K562 (cell line): Measurements from ENCODE around the gene IDUA. TPM values are rescaled to one million over a fixed set of nuclear protein-coding genes. Genes with fewer than 3 reads are reported as not detected.

Experiments
- ASH1L ChIP-seq: fragments of 450-650 bp; IDR thresholded peaks from 2 replicates; pipeline ENCODE4 v1.6.1; 2018; ENCODE audit warnings: borderline replicate concordance, mild to moderate bottlenecking, low read depth; ENCODE audit not compliant: partially characterized antibody
- ATF1 ChIP-seq, 2 experiments: fragments of 450-650 bp in 1 of 2; IDR thresholded peaks; 2 replicates each; pipeline ENCODE4 v1.6.1; 2016; ENCODE audit warnings: missing compliant biosample characterization in 1 of 2, missing genetic modification characterization in 1 of 2
- BCOR ChIP-seq: fragments of 450-650 bp; IDR thresholded peaks from 2 replicates; pipeline ENCODE4 v1.6.1; 2016
- CBX1 ChIP-seq: sonication (generic); IDR thresholded peaks from 2 replicates; pipeline ENCODE4 v1.6.1; 2016; ENCODE audit warnings: antibody characterized with exemption, low read depth, mild to moderate bottlenecking
- CREM ChIP-seq: IDR thresholded peaks from 2 replicates; pipeline ENCODE4 v1.6.1; 2014; ENCODE audit warnings: antibody characterized with exemption, low read depth
- ELF4 ChIP-seq: fragments of 450-650 bp; formaldehyde crosslinking; IDR thresholded peaks from 2 replicates; pipeline ENCODE4 v1.4.0; 2022; ENCODE audit warnings: missing genetic modification characterization
- FOXK1 ChIP-seq: sonication (generic); formaldehyde crosslinking; IDR thresholded peaks from 2 replicates; pipeline ENCODE4 v1.8.0; 2022; ENCODE audit warnings: missing genetic modification reagents, mild to moderate bottlenecking, borderline replicate concordance
- FOXP1 ChIP-seq: sonication (generic); formaldehyde crosslinking; IDR thresholded peaks from 2 replicates; pipeline ENCODE4 v1.8.0; 2022; ENCODE audit warnings: mild to moderate bottlenecking, missing genetic modification reagents
- HDAC8 ChIP-seq: fragments of 450-650 bp; IDR thresholded peaks from 2 replicates; pipeline ENCODE4 v1.6.1; 2016; ENCODE audit warnings: mild to moderate bottlenecking, missing genetic modification characterization, moderate library complexity, missing compliant biosample characterization
- KAT8 ChIP-seq: fragments of 450-650 bp; IDR thresholded peaks from 2 replicates; pipeline ENCODE4 v1.6.1; 2016; ENCODE audit warnings: low read depth, mild to moderate bottlenecking
- KLF10 ChIP-seq: fragments of 250-450 bp; sonication (Bioruptor Pico); IDR thresholded peaks from 2 replicates; pipeline ENCODE4 v1.6.1; 2021; ENCODE audit warnings: matching md5 sums
- NONO ChIP-seq, 2 experiments: fragments of 200-400 bp in 1 of 2; fragments of 450-650 bp in 1 of 2; formaldehyde crosslinking in 1 of 2; IDR thresholded peaks; 2 replicates each; pipeline ENCODE4 v1.6.1; 2017; ENCODE audit warnings: low read depth in 2 of 2, mild to moderate bottlenecking in 2 of 2, moderate library complexity in 2 of 2, low read length in 1 of 2
- POLR3G ChIP-seq: IDR thresholded peaks from 2 replicates; pipeline ENCODE4 v1.6.1; 2011; ENCODE audit not compliant: insufficient read length, insufficient replicate concordance; ENCODE audit errors: extremely low read depth
- RBM14 ChIP-seq: fragments of 200-400 bp; formaldehyde crosslinking; IDR thresholded peaks from 2 replicates; pipeline ENCODE4 v1.6.1; 2018; ENCODE audit warnings: low read depth, mild to moderate bottlenecking, low read length, moderate library complexity, borderline replicate concordance; ENCODE audit not compliant: insufficient read depth
- SAFB ChIP-seq: fragments of 200-400 bp; formaldehyde crosslinking; IDR thresholded peaks from 2 replicates; pipeline ENCODE4 v1.6.1; 2017; ENCODE audit warnings: low read depth, low read length, borderline replicate concordance
- SRF ChIP-seq, 2 experiments: fragments of 250-450, 450-650 bp in 1 of 2; sonication (Bioruptor Pico) in 1 of 2; sonication (generic) in 1 of 2; formaldehyde crosslinking; IDR thresholded peaks; 2 replicates each; pipeline versions ENCODE4 v1.5.0 to v1.5.1; 2020 to 2022; ENCODE audit warnings: mild to moderate bottlenecking in 1 of 2, missing genetic modification reagents in 1 of 2
- TSC22D4 ChIP-seq: fragments of 450-650 bp; IDR thresholded peaks from 2 replicates; pipeline ENCODE4 v1.6.1; 2016; ENCODE audit warnings: missing genetic modification characterization, missing biosample characterization, control low read depth
- ZBED1 ChIP-seq: IDR thresholded peaks from 2 replicates; pipeline ENCODE4 v1.6.1; 2014
- ZNF695 ChIP-seq: fragments of 450-650 bp; formaldehyde crosslinking; IDR thresholded peaks from 2 replicates; pipeline ENCODE4 v1.4.0; 2020; ENCODE audit warnings: mild to moderate bottlenecking, moderate library complexity
- ZNF780A ChIP-seq: fragments of 250-450 bp; sonication (Bioruptor Pico); IDR thresholded peaks from 2 replicates; pipeline ENCODE4 v1.5.0; 2021; ENCODE audit warnings: mild to moderate bottlenecking
- ZSCAN29 ChIP-seq: fragments of 450-650 bp; IDR thresholded peaks from 2 replicates; pipeline ENCODE4 v1.6.1; 2017
- ZSCAN32 ChIP-seq: fragments of 450-650 bp; formaldehyde crosslinking; IDR thresholded peaks from 2 replicates; pipeline ENCODE4 v1.4.0; 2020; ENCODE audit warnings: mild to moderate bottlenecking, moderate library complexity
- polyA plus RNA-seq, 8 experiments: library from polyadenylated mRNA; depleted of rRNA in 4 of 8; stranded (reverse) in 5 of 8; unstranded in 3 of 8; fragments of >200 nt; fragmentation: Nextera tagmentation in 2 of 8; fragmentation: Illumina TruSeq in 1 of 8; extraction: Ambion mirVana in 2 of 8; extraction: Trizol in 1 of 8; gene quantifications; 2 replicates each; pipeline versions ENCODE4 v1.2.1 to v1.2.3, GENCODE V29; 2011 to 2014; ENCODE audit warnings: inconsistent platforms in 1 of 8, missing spikeins in 1 of 8
- total RNA-seq, 7 experiments: library from RNA; depleted of rRNA in 6 of 7; stranded (reverse); fragments of >200 nt in 6 of 7; fragmentation: Illumina TruSeq in 2 of 7; extraction: Trizol in 2 of 7; gene quantifications; 2 replicates each; pipeline versions ENCODE4 v1.2.1 to v1.2.3, GENCODE V29; 2011 to 2021; ENCODE audit warnings: low replicate concordance in 1 of 7
- TF ChIP-seq, protein P1 (sequence below): fragments of 450-650 bp; formaldehyde crosslinking; IDR thresholded peaks from 2 replicates; pipeline ENCODE4 v1.4.0; 2022; ENCODE audit warnings: mild to moderate bottlenecking, moderate library complexity
- TF ChIP-seq, protein P2 (sequence below), 2 experiments: IDR thresholded peaks; 2 replicates each; pipeline ENCODE4 v1.6.1; 2012; ENCODE audit warnings: improper control_type of control experiment in 2 of 2, low read depth in 2 of 2, low read length in 2 of 2, borderline replicate concordance in 1 of 2
- TF ChIP-seq, protein P3 (sequence below): fragments of 450-650 bp; IDR thresholded peaks from 2 replicates; pipeline ENCODE4 v1.6.1; 2017; ENCODE audit warnings: antibody characterized with exemption

IDUA gene
- total and polyA plus RNA-seq, 9 of the 15 experiments (the other 6 are each of a cell fraction or from before 2014, with no cell fraction given), result 0.04 to 16.1 (median 1.2) TPM

- no peak for TF ChIP-seq RBM14
- no peak for TF ChIP-seq KLF10 (CRISPR knock-in tag)
- TF ChIP-seq ZNF780A (CRISPR knock-in tag), result no peak
- no peak for TF ChIP-seq TSC22D4 (tag)
- peak in 1 of 2 experiments; percentile 77; a peak in 1 of 4 replicates for TF ChIP-seq SRF (CRISPR knock-in tag; IDR thresholded peaks at IDR 0.05)
- TF ChIP-seq, protein P1, sequence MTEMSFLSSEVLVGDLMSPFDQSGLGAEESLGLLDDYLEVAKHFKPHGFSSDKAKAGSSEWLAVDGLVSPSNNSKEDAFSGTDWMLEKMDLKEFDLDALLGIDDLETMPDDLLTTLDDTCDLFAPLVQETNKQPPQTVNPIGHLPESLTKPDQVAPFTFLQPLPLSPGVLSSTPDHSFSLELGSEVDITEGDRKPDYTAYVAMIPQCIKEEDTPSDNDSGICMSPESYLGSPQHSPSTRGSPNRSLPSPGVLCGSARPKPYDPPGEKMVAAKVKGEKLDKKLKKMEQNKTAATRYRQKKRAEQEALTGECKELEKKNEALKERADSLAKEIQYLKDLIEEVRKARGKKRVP (CRISPR knock-in tag), result no peak
- TF ChIP-seq CBX1, result peak; percentile 70
- no peak for TF ChIP-seq BCOR
- TF ChIP-seq ELF4, result no peak
- no peak for TF ChIP-seq ZSCAN32 (CRISPR knock-in tag)
- no peak for TF ChIP-seq FOXK1 (CRISPR knock-in tag)
- TF ChIP-seq ZBED1, result no peak
- TF ChIP-seq, protein P2, sequence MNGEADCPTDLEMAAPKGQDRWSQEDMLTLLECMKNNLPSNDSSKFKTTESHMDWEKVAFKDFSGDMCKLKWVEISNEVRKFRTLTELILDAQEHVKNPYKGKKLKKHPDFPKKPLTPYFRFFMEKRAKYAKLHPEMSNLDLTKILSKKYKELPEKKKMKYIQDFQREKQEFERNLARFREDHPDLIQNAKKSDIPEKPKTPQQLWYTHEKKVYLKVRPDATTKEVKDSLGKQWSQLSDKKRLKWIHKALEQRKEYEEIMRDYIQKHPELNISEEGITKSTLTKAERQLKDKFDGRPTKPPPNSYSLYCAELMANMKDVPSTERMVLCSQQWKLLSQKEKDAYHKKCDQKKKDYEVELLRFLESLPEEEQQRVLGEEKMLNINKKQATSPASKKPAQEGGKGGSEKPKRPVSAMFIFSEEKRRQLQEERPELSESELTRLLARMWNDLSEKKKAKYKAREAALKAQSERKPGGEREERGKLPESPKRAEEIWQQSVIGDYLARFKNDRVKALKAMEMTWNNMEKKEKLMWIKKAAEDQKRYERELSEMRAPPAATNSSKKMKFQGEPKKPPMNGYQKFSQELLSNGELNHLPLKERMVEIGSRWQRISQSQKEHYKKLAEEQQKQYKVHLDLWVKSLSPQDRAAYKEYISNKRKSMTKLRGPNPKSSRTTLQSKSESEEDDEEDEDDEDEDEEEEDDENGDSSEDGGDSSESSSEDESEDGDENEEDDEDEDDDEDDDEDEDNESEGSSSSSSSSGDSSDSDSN (IDR thresholded peaks at IDR 0.05; ENCODE audit: borderline replicate concordance in 1 of 2, low read depth in 2 of 2, low read length in 2 of 2), result peak; percentile 67 to 95; a peak in 3 of 4 replicates
- no peak for TF ChIP-seq SAFB
- TF ChIP-seq ZSCAN29, result no peak
- TF ChIP-seq HDAC8 (tag), result no peak
- TF ChIP-seq, protein P3, sequence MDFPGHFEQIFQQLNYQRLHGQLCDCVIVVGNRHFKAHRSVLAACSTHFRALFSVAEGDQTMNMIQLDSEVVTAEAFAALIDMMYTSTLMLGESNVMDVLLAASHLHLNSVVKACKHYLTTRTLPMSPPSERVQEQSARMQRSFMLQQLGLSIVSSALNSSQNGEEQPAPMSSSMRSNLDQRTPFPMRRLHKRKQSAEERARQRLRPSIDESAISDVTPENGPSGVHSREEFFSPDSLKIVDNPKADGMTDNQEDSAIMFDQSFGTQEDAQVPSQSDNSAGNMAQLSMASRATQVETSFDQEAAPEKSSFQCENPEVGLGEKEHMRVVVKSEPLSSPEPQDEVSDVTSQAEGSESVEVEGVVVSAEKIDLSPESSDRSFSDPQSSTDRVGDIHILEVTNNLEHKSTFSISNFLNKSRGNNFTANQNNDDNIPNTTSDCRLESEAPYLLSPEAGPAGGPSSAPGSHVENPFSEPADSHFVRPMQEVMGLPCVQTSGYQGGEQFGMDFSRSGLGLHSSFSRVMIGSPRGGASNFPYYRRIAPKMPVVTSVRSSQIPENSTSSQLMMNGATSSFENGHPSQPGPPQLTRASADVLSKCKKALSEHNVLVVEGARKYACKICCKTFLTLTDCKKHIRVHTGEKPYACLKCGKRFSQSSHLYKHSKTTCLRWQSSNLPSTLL, result no peak
- peak; percentile 39; the same call in 1 of the 2 replicates for TF ChIP-seq CREM
- TF ChIP-seq KAT8, result no peak
- no peak for TF ChIP-seq ATF1 (CRISPR knock-in tag; IDR thresholded peaks at IDR 0.05)
- TF ChIP-seq ATF1 (tag; IDR thresholded peaks at IDR 0.05), result peak; percentile 32; the same call in 1 of the 2 replicates
- no peak for TF ChIP-seq ZNF695 (CRISPR knock-in tag)
- TF ChIP-seq NONO (IDR thresholded peaks at IDR 0.05; ENCODE audit: low read depth in 2 of 2, low read length in 1 of 2), result no peak
- 0 out of 2 replicates have a peak, but pooled peaks have one; percentile 45 for TF ChIP-seq FOXP1
- no peak for TF ChIP-seq POLR3G
- no peak for TF ChIP-seq ASH1L
These were observed 5.7 kb downstream of the IDUA start (continued) for GRCh38 chr4:992297-993110.
